Measurements from ENCODE around the gene SPIB.

The SPIB gene

DNA sequence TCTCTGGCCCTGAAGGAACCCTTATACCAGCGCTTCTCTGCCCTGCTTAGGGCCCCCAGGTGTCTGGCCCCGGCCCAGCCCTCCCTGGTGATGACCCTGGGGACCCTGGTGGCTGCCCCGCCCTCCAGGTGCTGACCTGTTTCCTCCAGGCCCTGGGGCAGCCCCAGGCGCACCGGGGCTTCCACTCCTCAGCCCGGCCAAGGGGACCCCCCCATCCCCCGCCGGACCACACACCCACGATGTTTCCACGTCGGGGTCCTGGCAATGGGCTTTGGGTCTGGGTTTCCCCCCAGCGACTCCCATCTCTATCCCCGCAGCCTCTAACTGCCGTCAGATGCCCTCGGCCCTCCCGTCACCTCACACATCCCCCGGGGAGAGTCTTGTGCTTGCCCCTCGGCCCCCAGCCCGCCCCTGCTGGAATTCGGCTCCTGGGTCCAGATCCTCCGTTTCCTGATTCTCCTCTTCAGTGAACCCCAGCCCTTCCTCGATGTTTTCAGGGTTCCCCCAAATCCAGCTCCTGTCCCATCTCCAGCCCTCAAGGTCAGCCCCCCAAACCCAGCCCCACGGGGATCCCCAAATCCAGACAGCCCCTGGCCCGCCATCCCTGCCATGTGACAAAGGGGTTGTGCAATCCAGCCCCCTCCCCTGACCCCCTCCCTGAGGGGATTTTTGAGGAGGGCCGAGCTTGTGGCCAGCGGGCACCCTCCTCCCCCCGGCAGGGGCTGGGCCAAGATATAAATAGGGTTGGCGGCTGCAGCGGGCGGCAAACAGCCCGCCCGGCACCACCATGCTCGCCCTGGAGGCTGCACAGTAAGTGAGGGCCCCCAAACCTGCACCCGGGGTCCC lies at the start of gene SPIB:
Gene SPIB, plus strand, starts transcription at position 763 of the 846 bp plus-strand sequence. Its CDS starts 25 bp downstream, at position 788.
- Histone ChIP-seq H3K4me3 (no peak within 1 kb of the TSS), H3K27ac (no peak within 1 kb of the TSS)
- TF ChIP-seq CTCF (IDR thresholded peaks at IDR 0.05), result no peak
- no peak for DNase-seq (ENCODE audit: low spot score)

DNA sequence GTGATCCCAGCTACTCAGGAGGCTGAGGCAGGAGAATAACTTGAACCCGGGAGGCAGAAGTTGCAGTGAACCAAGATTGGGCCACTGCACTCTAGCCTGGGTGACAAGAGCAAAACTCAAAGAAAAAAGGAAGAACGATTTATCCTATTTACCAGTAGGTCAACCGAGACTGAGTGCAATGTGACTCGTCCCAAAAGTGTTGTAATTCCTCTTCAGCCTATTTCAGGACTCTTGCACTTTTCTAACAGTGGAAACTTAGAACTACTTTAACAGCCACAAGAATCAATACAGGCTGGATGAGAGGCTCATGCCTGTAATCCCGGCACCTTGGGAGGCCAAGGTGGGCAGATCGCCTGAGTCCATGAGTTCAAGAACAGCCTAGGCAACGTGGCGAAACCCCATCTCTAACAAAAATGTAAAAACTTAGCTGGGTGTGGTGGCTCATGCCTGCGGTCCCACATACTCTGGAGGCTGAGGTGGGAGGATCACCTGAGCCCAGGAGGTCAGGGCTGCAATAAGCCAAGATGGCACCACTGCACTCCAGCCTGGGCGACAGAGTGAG lies 46.7 kb upstream of the SPIB start:
- H3K4me3 ChIP-seq, result no peak overlapping the region
- H3K27ac ChIP-seq, result no peak overlapping the region
- no peak for TF ChIP-seq CTCF (IDR thresholded peaks at IDR 0.05)
- no peak for DNase-seq (ENCODE audit: low spot score)

- DNase-seq (ENCODE audit: low spot score), result peak; percentile 96
- no peak for TF ChIP-seq CTCF (IDR thresholded peaks at IDR 0.05)
- peak within 1 kb of the TSS; percentile 99 for H3K4me3 ChIP-seq
- H3K27ac ChIP-seq, result peak within 1 kb of the TSS; percentile 100
Observed at GRCh38 chr19:50376166-50377050, 42.3 kb upstream of the SPIB start, which contains the start of gene NR1H2. Gene NR1H2 (plus strand): TSS chr19:50376457. CDS start chr19:50377606, 1,149 bp downstream.

GRCh38 chr19:50377051-50377461 lies 41.7 kb upstream of the SPIB start:
- DNase-seq (ENCODE audit: low spot score), result no peak
- Histone ChIP-seq H3K27ac (peak overlapping the region; percentile 100), H3K4me3 (peak overlapping the region; percentile 99)
- TF ChIP-seq CTCF (IDR thresholded peaks at IDR 0.05), result no peak

DNA sequence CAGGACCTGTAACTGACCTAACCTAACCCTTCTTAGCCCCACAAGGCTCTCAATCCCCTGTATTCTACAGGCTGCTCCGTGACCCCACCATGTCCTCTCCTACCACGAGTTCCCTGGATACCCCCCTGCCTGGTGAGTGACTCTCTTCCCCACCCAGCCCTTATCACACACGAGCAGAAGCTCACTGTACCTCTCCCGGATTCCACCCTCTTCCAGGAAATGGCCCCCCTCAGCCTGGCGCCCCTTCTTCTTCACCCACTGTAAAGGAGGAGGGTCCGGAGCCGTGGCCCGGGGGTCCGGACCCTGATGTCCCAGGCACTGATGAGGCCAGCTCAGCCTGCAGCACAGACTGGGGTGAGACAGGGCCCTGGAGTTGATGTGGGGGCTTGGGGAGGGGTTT lies 41.2 kb upstream of the SPIB start:
- no peak for DNase-seq (ENCODE audit: low spot score)
- Histone ChIP-seq H3K4me3 (peak overlapping the region; percentile 99), H3K27ac (peak overlapping the region; percentile 100)
- TF ChIP-seq CTCF (IDR thresholded peaks at IDR 0.05), result no peak

- no peak overlapping the region for H3K27ac ChIP-seq
- no peak for TF ChIP-seq CTCF (IDR thresholded peaks at IDR 0.05)
- no peak overlapping the region for H3K4me3 ChIP-seq
- no peak for DNase-seq (ENCODE audit: low spot score)
Observed at GRCh38 chr19:50378169-50378862, 40.4 kb upstream of the SPIB start.
